GM12874 (cell line): ENCODE data around the gene PTK6.
A peak's percentile ranks its signal among the peaks of the same experiment; 100 is the strongest.

Experiments
- TF ChIP-seq, protein P1 (sequence below): IDR thresholded peaks from 2 replicates; pipeline ENCODE4 v1.5.1; 2011; ENCODE audit warnings: low read depth, mild to moderate bottlenecking, control low read depth, low read length, moderate library complexity; ENCODE audit not compliant: insufficient read depth

Gene PTK6

DNA sequence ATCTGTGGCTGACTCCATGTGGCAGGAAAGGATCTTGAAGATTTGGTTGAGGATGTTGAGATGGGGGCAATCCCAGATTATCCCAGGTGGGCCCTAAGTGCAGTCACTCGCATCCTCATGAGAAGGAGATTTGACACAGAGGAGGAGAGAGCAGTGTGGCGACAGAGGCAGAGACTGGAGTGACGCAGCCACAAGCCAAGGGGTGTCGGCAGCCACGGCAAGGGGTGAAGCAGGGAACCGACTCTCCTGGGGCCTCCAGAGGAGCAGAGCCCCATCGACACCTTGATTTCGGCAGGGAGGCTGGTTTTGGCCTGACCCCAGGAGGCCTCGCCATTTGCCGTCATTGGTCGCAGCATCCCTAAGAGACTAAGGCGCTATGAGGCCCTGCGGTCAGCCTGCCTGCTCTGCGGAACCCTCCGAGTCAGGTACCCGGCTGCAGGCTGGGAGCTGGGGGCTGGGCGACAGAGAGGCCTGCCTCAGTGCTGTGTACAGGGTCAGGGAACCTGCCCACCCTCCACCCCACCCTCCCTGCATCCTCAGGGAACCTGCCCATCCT lies 50.8 kb downstream of the PTK6 start:
- TF ChIP-seq, protein P1, sequence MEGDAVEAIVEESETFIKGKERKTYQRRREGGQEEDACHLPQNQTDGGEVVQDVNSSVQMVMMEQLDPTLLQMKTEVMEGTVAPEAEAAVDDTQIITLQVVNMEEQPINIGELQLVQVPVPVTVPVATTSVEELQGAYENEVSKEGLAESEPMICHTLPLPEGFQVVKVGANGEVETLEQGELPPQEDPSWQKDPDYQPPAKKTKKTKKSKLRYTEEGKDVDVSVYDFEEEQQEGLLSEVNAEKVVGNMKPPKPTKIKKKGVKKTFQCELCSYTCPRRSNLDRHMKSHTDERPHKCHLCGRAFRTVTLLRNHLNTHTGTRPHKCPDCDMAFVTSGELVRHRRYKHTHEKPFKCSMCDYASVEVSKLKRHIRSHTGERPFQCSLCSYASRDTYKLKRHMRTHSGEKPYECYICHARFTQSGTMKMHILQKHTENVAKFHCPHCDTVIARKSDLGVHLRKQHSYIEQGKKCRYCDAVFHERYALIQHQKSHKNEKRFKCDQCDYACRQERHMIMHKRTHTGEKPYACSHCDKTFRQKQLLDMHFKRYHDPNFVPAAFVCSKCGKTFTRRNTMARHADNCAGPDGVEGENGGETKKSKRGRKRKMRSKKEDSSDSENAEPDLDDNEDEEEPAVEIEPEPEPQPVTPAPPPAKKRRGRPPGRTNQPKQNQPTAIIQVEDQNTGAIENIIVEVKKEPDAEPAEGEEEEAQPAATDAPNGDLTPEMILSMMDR, result no peak

DNA sequence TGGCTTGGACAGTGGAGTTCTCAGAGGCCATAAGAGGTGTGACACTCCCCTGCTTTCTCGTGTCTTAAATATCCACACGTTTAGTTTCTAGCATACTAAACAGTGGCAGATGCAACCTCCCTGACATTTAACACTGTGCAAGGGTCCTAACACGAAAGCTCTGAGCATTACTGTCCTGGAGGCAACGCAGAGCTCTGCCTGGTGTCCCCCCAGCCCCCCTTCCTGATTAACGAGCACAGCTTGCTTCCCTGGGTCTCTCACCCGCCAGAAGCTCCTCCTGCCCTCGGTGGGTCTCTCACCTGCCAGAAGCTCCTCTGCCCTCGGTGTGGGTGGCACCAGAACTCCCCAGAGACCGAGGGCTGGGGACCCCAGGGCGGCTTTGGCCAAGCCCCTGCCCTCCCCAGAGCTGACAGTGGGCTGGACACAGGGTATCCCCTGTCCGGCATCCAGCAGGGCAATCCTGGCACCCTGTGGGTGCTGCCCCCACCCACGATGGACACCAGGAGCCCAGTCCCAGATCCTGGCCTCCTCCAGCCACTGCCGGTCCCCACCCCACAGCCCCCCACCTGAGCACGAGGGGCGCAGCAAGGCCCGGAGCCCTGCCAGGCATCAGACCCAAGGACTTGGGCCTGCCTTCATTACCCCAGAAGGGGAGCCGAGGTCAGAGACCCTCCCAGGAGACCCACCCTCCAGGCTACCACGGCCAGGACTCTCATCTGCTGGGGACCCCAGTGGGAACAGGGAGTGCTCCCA lies 52.3 kb downstream of the PTK6 start:
- TF ChIP-seq, protein P1, result no peak

DNA sequence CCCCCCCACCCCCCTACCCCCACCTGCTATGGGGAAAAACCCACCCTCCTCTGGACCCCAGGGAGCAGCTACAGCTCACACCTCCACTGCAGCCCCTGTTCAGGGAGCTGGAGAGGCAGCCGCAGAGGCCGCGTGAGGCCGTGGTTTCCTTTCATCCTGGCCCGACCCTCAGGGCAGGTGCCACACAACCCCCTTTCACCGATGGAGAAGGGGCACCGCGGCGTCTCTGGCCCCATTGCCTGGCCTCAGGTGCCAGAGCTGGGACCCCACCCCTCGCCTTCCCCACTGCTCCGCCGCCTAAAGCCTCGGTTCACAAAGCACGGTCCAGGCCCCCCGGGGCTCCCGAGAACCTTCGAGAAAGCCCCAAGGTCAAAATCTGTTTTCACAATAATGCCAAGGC lies 52.9 kb downstream of the PTK6 start:
- TF ChIP-seq, protein P1, result no peak

DNA sequence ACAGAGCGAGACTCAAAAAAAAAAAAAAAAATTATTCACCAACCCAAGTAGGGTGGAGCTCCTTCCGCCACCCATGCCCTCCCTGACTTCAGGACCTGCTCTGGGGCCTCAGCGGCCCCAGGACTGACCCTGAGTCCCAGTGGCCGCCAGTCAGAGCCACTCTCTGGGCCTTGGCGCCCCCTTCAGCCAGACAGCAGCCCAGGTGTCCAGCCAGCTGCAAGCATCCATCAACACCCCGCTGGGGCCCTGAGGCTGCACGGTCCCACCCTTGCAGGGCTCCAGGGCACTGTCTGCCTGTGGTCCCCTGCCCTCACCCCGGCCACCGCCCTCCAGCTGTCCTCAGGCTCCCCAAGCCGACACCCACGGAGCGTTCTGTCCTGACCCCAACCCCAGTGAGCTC lies 53.3 kb downstream of the PTK6 start:
- TF ChIP-seq, protein P1, result peak; percentile 26; the same call in 1 of the 2 replicates

DNA sequence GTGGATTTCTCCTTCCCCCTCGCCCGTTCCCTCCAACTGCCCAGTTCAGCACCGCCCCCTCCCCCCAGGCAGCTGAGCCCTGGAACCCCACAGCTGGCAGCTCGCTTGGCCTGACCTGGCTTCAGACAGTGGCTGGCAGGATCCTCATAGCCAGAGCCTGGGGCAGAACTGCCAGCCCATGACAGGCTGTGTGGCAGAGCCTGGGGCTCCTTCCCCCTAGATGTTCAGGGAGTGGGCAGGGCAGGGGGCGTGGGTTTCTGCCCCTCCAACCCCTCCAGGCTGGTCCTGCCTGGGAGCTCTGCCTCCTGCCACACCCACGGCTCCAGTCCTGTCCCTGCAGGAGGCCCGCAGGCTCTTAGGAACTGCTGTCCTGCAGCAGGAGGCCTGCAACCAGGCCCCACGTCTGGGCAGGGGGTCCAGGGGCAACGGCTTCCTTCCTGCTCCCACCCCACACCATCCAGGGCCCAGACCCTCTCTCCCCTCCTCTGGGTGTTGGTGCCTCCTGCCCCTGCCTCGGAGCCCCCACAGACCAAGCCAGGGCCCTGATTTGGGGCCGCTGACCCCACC lies 55.1 kb downstream of the PTK6 start:
- TF ChIP-seq, protein P1, result no peak

DNA sequence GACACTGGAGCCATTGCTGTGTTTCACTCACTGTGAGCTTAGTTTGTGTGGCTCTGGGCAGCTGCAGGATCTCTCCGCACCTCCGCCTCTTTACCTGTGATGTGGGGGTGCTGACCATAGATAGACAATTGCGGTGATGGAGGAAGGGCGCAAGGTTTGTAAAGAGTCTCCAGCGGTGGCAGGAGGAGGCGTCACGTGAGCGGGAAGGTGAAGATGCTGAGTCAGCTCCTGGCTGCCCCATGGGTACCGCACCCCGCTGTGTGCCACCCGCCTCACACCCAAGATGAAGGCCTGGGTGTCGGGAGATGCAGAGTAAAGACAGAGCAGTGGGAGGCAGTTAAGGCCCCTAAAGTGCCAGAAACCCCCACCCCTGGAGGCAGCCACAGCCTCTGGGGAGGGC lies 55.7 kb downstream of the PTK6 start:
- TF ChIP-seq, protein P1, result no peak

DNA sequence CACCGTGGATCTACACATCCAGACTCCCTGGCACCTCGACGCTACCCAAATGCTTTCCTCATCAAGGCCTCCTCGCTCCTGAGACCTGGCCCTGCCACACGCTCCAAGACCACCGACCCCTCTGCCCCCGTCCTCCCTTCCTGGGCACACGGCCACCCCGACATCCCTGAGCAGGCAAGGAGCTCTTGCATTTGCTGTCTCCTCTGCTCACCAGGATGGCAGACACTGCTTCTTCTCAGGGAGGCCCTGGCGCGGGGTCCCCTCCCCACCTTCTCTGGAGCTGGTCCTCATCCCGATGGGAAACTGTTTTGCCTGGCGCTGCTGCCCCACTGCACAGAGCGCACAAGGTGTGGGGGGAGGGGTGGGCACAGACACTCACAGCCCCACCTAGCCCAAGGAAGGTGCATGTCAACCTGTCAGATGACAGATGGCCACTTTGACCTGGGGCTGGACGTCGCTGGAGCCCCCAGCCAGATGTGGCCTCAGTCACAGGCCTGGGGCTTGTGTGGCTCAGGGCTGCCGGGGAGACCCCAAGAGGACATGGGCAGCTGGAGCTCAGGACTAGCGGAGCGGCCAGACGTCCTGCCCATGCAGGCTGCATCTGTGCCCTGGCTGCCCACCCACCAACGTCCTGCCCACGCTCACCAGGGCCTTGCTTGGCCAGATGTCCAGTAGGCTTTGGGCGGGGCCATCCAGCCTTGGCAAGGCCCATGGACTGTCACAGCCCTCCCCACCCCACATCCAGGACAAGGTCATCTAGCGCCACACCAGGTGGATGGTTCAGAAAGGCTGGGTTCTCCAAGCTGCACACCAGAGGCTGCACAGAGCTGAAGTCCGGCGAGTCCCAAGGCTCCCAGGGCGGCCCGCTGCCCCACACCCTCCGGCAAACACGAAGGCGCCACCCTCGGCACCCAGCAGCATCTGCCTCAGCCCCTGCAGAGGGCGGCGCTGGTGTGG lies 58.6 kb downstream of the PTK6 start:
- TF ChIP-seq, protein P1, result no peak
